GM12878 (cell line): ENCODE results near the gene AAGAB. TPM values are rescaled to one million over a fixed set of nuclear protein-coding genes. Genes with fewer than 3 reads are reported as not detected.

Experiments used
- ATAC-seq: fragments of 200-7000 bp; cut with Tn5 transposase; 3 replicates; pipeline ENCODE4 v1.9.1; 2020; ENCODE audit warnings: mild to moderate bottlenecking, moderate library complexity
- BruUV-seq: library from RNA; stranded (reverse); fragments of 400-500 nt; replicated peaks from 2 replicates; lab custom pipeline; 2021; lab: Mats Ljungman, UMichigan
- CTCF ChIA-PET: fragments of 300-600 bp; sonication (Branson Sonifier 250); formaldehyde crosslinking; extraction: SDS; loops from one replicate; lab custom pipeline; 2021; ENCODE audit warnings: inconsistent platforms; lab: Yijun Ruan, JAX
- POLR2A ChIA-PET: fragments of 350-600 bp; formaldehyde crosslinking; extraction: SDS; loops from one replicate; lab custom pipeline; 2021; ENCODE audit warnings: inconsistent platforms; lab: Charles Lee
- RAD21 ChIA-PET: fragments of 300-600 bp; sonication (Branson Sonifier 250); formaldehyde crosslinking; loops from one replicate; lab custom pipeline; 2023; ENCODE audit warnings: antibody characterized with exemption; ENCODE audit not compliant: unreplicated experiment; lab: Charles Lee
- SMC1A ChIA-PET: fragments of 300-600 bp; sonication (Branson Sonifier 250); formaldehyde crosslinking; loops from one replicate; lab custom pipeline; 2023; ENCODE audit not compliant: unreplicated experiment, uncharacterized antibody; lab: Charles Lee
- DNase-seq: peaks from one replicate; pipeline ENCODE4 v3.0.0-alpha.2; 2011; ENCODE audit warnings: low read depth, low spot score
- FAIRE-seq: peaks from 3 replicates; lab custom pipeline; 2011; peaks lifted over from hg19 to GRCh38; lab: Jason Lieb, UNC
- H2AFZ ChIP-seq: 2 replicates; pipeline ENCODE4 v1.6.0; 2011; ENCODE audit warnings: low read depth, low read length, control low read depth; ENCODE audit not compliant: control insufficient read depth
- H3K27ac ChIP-seq: 2 replicates; pipeline ENCODE4 v1.5.1; 2011; ENCODE audit warnings: control low read depth; ENCODE audit not compliant: control insufficient read depth, insufficient read depth
- H3K27me3 ChIP-seq, 2 experiments: replicated peaks in 1 of 2; 2 replicates each; pipeline versions ENCODE4 v1.6.0 to v1.6.1; 2011; ENCODE audit warnings: low read length in 1 of 2; ENCODE audit not compliant: control insufficient read depth in 2 of 2, insufficient read depth in 2 of 2
- H3K36me3 ChIP-seq, 2 experiments: 2 replicates each; pipeline ENCODE4 v1.5.1; 2011; ENCODE audit warnings: low read length in 1 of 2; ENCODE audit not compliant: control insufficient read depth in 2 of 2, insufficient read depth in 2 of 2
- H3K4me1 ChIP-seq: 2 replicates; pipeline ENCODE4 v1.6.1; 2011; ENCODE audit warnings: mild to moderate bottlenecking, low read length, moderate library complexity, mixed read lengths; ENCODE audit not compliant: control insufficient read depth, insufficient read depth
- H3K4me2 ChIP-seq: 2 replicates; pipeline ENCODE4 v1.6.0; 2011; ENCODE audit warnings: control low read depth; ENCODE audit not compliant: control insufficient read depth, insufficient read depth
- H3K4me3 ChIP-seq: fragments of 200-600 bp; sonication (generic); 2 replicates; pipeline ENCODE4 v1.5.1; 2016
- H3K79me2 ChIP-seq: 2 replicates; pipeline ENCODE4 v1.6.0; 2011; ENCODE audit warnings: low read length; ENCODE audit not compliant: control insufficient read depth, insufficient read depth
- H3K9ac ChIP-seq: 2 replicates; pipeline ENCODE4 v1.8.0; 2011; ENCODE audit warnings: low read length, control low read depth, mixed read lengths; ENCODE audit not compliant: control insufficient read depth, insufficient read depth
- H3K9me3 ChIP-seq: replicated peaks from 3 replicates; pipeline ENCODE4 v1.5.1; 2011; ENCODE audit warnings: mild to moderate bottlenecking, low read length; ENCODE audit not compliant: control insufficient read depth, insufficient read depth
- H4K20me1 ChIP-seq: 2 replicates; pipeline ENCODE4 v1.6.0; 2011; ENCODE audit not compliant: control insufficient read depth, insufficient read depth
- CEBPZ ChIP-seq: fragments of 150-350 bp; IDR thresholded peaks from 2 replicates; pipeline ENCODE4 v1.6.1; 2016; ENCODE audit warnings: low read depth, low read length
- CHD2 ChIP-seq: IDR thresholded peaks from 2 replicates; pipeline ENCODE4 v1.6.1; 2011; ENCODE audit warnings: low read depth, low read length, improper control_type of control experiment, borderline replicate concordance
- EP300 ChIP-seq, 2 experiments: fragments of 150-350 bp in 1 of 2; IDR thresholded peaks; 2 replicates each; pipeline ENCODE4 v1.6.1; 2011 to 2012; ENCODE audit warnings: low read depth in 2 of 2, low read length in 2 of 2, borderline replicate concordance in 1 of 2, improper control_type of control experiment in 1 of 2, inconsistent platforms in 1 of 2; ENCODE audit not compliant: control insufficient read depth in 1 of 2
- HSF1 ChIP-seq: fragments of 150-350 bp; IDR thresholded peaks from 2 replicates; pipeline ENCODE4 v1.6.1; 2014; ENCODE audit warnings: mild to moderate bottlenecking, low read depth, low read length
- MLLT1 ChIP-seq: fragments of 450-650 bp; IDR thresholded peaks from 2 replicates; pipeline ENCODE4 v1.6.1; 2016; ENCODE audit warnings: mild to moderate bottlenecking
- RUNX3 ChIP-seq: IDR thresholded peaks from 2 replicates; pipeline ENCODE4 v1.6.1; 2012; ENCODE audit warnings: low read length, inconsistent platforms
- WGBS: methylation state at CpG from one replicate; pipeline ENCODE4 v1.1.6; 2016; ENCODE audit warnings: low lambda C conversion rate; ENCODE audit not compliant: insufficient replicate concordance, insufficient coverage; ENCODE audit errors: missing lambda C conversion rate; 5-methylcytosine and 5-hydroxymethylcytosine counted together
- in situ Hi-C: fragments of 300-500 bp; cut with MboI; formaldehyde crosslinking; loops from 9 replicates; pipeline ENCODE4 v1.14.3; 2018; ENCODE audit warnings: mixed read lengths
- intact Hi-C: fragments of 100-400 bp; cut with micrococcal nuclease; formaldehyde crosslinking; loops from one replicate; pipeline ENCODE4 v1.14.2; 2022; ENCODE audit not compliant: unreplicated experiment
- polyA plus RNA-seq, 11 experiments: library from polyadenylated mRNA; depleted of rRNA in 4 of 11; unstranded in 6 of 11; stranded (reverse) in 5 of 11; fragments of >200 nt; fragmentation: Nextera tagmentation in 4 of 11; fragmentation: Illumina TruSeq in 1 of 11; extraction: Ambion mirVana in 4 of 11; extraction: Trizol in 1 of 11; gene quantifications; 1 replicate in 1 of 11; 2 replicates in 10 of 11; pipeline versions ENCODE4 v1.2.1 to v1.2.3, GENCODE V29; 2011 to 2016; ENCODE audit warnings: inconsistent platforms in 2 of 11, missing spikeins in 2 of 11, low read depth in 1 of 11
- total RNA-seq, 4 experiments: library from RNA; depleted of rRNA in 3 of 4; stranded (reverse); fragments of >200 nt in 3 of 4; fragmentation: Illumina TruSeq in 1 of 4; extraction: Trizol in 1 of 4; gene quantifications; 2 replicates each; pipeline versions ENCODE4 v1.2.1 to v1.2.3, GENCODE V29; 2013 to 2021
- TF ChIP-seq, protein P1 (sequence below): fragments of 450-650 bp; formaldehyde crosslinking; IDR thresholded peaks from 2 replicates; pipeline ENCODE4 v1.4.0; 2020; ENCODE audit warnings: mild to moderate bottlenecking, moderate library complexity
- TF ChIP-seq, protein P2 (sequence below): fragments of 450-650 bp; IDR thresholded peaks from 2 replicates; pipeline ENCODE4 v1.6.1; 2016; ENCODE audit warnings: mild to moderate bottlenecking, moderate library complexity, borderline replicate concordance

Gene AAGAB
- total and polyA plus RNA-seq, 10 of the 15 experiments (the other 5 are each of a cell fraction or from before 2014, with no cell fraction given), result 11.4 to 62.3 (median 38.0) TPM

DNA sequence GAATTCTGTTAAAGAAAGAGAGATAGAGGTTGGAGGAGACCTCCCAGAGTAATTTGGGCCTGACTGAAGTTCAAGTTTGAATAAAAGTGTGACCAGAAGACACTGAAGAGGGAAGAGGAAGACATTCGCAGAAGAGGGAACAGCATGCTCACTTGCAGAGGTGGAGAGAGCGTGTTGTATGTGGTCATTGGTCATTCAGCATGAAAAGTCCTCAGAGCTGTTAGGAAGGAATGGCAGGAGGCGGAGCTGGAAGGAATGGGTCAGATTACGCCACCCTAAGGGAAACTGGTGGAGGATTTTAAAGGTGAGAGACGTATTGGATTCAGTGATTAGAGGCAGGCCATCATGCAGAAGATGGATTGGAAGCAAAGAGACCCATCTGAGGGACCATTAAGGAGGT lies 41.7 kb upstream of the AAGAB start:
- no peaks in the 10 kb centered on the region for H3K36me3 ChIP-seq
- in situ Hi-C loops (no loop called here), intact Hi-C loops (no loop called here)
- TF ChIP-seq, protein P1, sequence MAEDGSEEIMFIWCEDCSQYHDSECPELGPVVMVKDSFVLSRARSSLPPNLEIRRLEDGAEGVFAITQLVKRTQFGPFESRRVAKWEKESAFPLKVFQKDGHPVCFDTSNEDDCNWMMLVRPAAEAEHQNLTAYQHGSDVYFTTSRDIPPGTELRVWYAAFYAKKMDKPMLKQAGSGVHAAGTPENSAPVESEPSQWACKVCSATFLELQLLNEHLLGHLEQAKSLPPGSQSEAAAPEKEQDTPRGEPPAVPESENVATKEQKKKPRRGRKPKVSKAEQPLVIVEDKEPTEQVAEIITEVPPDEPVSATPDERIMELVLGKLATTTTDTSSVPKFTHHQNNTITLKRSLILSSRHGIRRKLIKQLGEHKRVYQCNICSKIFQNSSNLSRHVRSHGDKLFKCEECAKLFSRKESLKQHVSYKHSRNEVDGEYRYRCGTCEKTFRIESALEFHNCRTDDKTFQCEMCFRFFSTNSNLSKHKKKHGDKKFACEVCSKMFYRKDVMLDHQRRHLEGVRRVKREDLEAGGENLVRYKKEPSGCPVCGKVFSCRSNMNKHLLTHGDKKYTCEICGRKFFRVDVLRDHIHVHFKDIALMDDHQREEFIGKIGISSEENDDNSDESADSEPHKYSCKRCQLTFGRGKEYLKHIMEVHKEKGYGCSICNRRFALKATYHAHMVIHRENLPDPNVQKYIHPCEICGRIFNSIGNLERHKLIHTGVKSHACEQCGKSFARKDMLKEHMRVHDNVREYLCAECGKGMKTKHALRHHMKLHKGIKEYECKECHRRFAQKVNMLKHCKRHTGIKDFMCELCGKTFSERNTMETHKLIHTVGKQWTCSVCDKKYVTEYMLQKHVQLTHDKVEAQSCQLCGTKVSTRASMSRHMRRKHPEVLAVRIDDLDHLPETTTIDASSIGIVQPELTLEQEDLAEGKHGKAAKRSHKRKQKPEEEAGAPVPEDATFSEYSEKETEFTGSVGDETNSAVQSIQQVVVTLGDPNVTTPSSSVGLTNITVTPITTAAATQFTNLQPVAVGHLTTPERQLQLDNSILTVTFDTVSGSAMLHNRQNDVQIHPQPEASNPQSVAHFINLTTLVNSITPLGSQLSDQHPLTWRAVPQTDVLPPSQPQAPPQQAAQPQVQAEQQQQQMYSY (CRISPR knock-in tag), result no peak
- TF ChIP-seq CEBPZ, result no peak
- TF ChIP-seq MLLT1, result no peak
- no peak for TF ChIP-seq EP300 (IDR thresholded peaks at IDR 0.05; ENCODE audit: borderline replicate concordance in 1 of 2, control insufficient read depth in 1 of 2, low read depth in 2 of 2, low read length in 2 of 2)
- TF ChIP-seq RUNX3, result no peak
- TF ChIP-seq, protein P2, sequence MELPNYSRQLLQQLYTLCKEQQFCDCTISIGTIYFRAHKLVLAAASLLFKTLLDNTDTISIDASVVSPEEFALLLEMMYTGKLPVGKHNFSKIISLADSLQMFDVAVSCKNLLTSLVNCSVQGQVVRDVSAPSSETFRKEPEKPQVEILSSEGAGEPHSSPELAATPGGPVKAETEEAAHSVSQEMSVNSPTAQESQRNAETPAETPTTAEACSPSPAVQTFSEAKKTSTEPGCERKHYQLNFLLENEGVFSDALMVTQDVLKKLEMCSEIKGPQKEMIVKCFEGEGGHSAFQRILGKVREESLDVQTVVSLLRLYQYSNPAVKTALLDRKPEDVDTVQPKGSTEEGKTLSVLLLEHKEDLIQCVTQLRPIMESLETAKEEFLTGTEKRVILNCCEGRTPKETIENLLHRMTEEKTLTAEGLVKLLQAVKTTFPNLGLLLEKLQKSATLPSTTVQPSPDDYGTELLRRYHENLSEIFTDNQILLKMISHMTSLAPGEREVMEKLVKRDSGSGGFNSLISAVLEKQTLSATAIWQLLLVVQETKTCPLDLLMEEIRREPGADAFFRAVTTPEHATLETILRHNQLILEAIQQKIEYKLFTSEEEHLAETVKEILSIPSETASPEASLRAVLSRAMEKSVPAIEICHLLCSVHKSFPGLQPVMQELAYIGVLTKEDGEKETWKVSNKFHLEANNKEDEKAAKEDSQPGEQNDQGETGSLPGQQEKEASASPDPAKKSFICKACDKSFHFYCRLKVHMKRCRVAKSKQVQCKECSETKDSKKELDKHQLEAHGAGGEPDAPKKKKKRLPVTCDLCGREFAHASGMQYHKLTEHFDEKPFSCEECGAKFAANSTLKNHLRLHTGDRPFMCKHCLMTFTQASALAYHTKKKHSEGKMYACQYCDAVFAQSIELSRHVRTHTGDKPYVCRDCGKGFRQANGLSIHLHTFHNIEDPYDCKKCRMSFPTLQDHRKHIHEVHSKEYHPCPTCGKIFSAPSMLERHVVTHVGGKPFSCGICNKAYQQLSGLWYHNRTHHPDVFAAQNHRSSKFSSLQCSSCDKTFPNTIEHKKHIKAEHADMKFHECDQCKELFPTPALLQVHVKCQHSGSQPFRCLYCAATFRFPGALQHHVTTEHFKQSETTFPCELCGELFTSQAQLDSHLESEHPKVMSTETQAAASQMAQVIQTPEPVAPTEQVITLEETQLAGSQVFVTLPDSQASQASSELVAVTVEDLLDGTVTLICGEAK, result no peak
- TF ChIP-seq CHD2, result no peak
- TF ChIP-seq HSF1, result no peak

More for the DNA sequence above, 41.7 kb upstream of the AAGAB start:
- DNase-seq (no peak), FAIRE-seq (no peak), ATAC-seq (no peak)
- RAD21 ChIA-PET, result no interaction called here
- Histone ChIP-seq H3K27me3 (no peaks in the 10 kb centered on the region), H3K27ac (no peak overlapping the region), H2AFZ (no peak overlapping the region), H3K9me3 (no peaks in the 10 kb centered on the region), H3K4me2 (no peak overlapping the region), H3K79me2 (no peaks in the 10 kb centered on the region), H3K4me1 (peaks cover 11% of the 10 kb centered on the region), H3K4me3 (no peak overlapping the region), H4K20me1 (no peaks in the 10 kb centered on the region), H3K9ac (no peak overlapping the region)
- POLR2A ChIA-PET, result no interaction called here
- no TSS peak for BruUV-seq
- CTCF ChIA-PET, result interaction anchor here (1.6 to 9.2 kb wide), 4 partner anchors 8 to 349 kb away, joined by 3 to 69 read pairs (median 12); no protein-coding TSS in a partner anchor
- SMC1A ChIA-PET, result interaction anchor here (1.0 to 1.5 kb wide), 3 partner anchors 56 to 347 kb away, joined by 3 to 5 read pairs (median 3); no protein-coding TSS in a partner anchor
- 89% methylated on average over 5 of the region's 5 CpGs for WGBS
